IMR-90 (cell line): ENCODE measurements around the gene PARP1. TPM values are rescaled to one million over a fixed set of nuclear protein-coding genes. Genes with fewer than 3 reads are reported as not detected.

Source experiments
- ATAC-seq: fragments of 200-7000 bp; cut with Tn5 transposase; 2 replicates; pipeline ENCODE4 v1.9.1; 2020; ENCODE audit warnings: low read depth, mild to moderate bottlenecking, moderate library complexity
- BruUV-seq: library from RNA; stranded (reverse); fragments of 400-500 nt; replicated peaks from 2 replicates; lab custom pipeline; 2021; lab: Mats Ljungman, UMichigan
- CTCF ChIA-PET: fragments of 300-600 bp; formaldehyde crosslinking; extraction: SDS; loops from one replicate; lab custom pipeline; 2021; ENCODE audit warnings: antibody characterized with exemption; lab: Yijun Ruan, JAX
- POLR2A ChIA-PET: fragments of 300-600 bp; sonication (Branson Sonifier 250); formaldehyde crosslinking; loops from one replicate; lab custom pipeline; 2022; ENCODE audit warnings: antibody characterized with exemption; ENCODE audit not compliant: unreplicated experiment; lab: Charles Lee
- DNase-seq: peaks from one replicate; pipeline ENCODE4 v3.0.0; 2013
- H2AFZ ChIP-seq: replicated peaks from 2 replicates; pipeline ENCODE3; 2013; ENCODE audit warnings: low read length, mild to moderate bottlenecking; ENCODE audit not compliant: poor library complexity
- H2AK5ac ChIP-seq: 2 replicates; pipeline ENCODE4 v1.6.1; 2013; ENCODE audit warnings: low read depth, low read length, inconsistent platforms
- H2AK9ac ChIP-seq: replicated peaks from 2 replicates; pipeline ENCODE3; 2013; ENCODE audit warnings: mild to moderate bottlenecking, low read depth, low read length, moderate library complexity; ENCODE audit not compliant: poor library complexity
- H2BK120ac ChIP-seq: 2 replicates; pipeline ENCODE4 v1.6.1; 2013; ENCODE audit warnings: low read depth, low read length, inconsistent platforms
- H2BK15ac ChIP-seq: 3 replicates; pipeline ENCODE4 v1.6.1; 2013; ENCODE audit warnings: low read depth, low read length, inconsistent platforms
- H2BK20ac ChIP-seq: 2 replicates; pipeline ENCODE4 v1.6.1; 2013; ENCODE audit warnings: low read depth, mild to moderate bottlenecking, inconsistent platforms, low read length, moderate library complexity
- H2BK5ac ChIP-seq: 2 replicates; pipeline ENCODE4 v1.6.1; 2013; ENCODE audit warnings: mild to moderate bottlenecking, low read depth, low read length, inconsistent platforms; ENCODE audit not compliant: poor library complexity, severe bottlenecking
- H3K14ac ChIP-seq: replicated peaks from 2 replicates; pipeline ENCODE4 v1.6.1; 2013; ENCODE audit warnings: low read depth, low read length, inconsistent platforms
- H3K18ac ChIP-seq: 2 replicates; pipeline ENCODE4 v1.6.1; 2013; ENCODE audit warnings: low read depth, low read length, control low read depth
- H3K23ac ChIP-seq: 2 replicates; pipeline ENCODE4 v1.6.1; 2013; ENCODE audit warnings: low read depth, low read length, inconsistent platforms
- H3K27ac ChIP-seq: 2 replicates; pipeline ENCODE4 v1.5.1; 2013; ENCODE audit warnings: mild to moderate bottlenecking, control low read depth, low read length; ENCODE audit not compliant: insufficient read depth
- H3K27me3 ChIP-seq: 2 replicates; pipeline ENCODE4 v1.6.1; 2013; ENCODE audit warnings: low read length; ENCODE audit not compliant: control insufficient read depth, insufficient read depth
- H3K36me3 ChIP-seq: 2 replicates; pipeline ENCODE4 v1.6.1; 2013; ENCODE audit warnings: low read length, mixed read lengths; ENCODE audit not compliant: control insufficient read depth, insufficient read depth
- H3K4ac ChIP-seq: 2 replicates; pipeline ENCODE4 v1.6.1; 2013; ENCODE audit warnings: low read depth, low read length, inconsistent platforms
- H3K4me1 ChIP-seq: 2 replicates; pipeline ENCODE4 v1.6.1; 2013; ENCODE audit warnings: low read length, mixed read lengths; ENCODE audit not compliant: control insufficient read depth, insufficient read depth
- H3K4me2 ChIP-seq: 2 replicates; pipeline ENCODE4 v1.6.1; 2013; ENCODE audit warnings: low read depth, mild to moderate bottlenecking, control low read depth, low read length, moderate library complexity
- H3K4me3 ChIP-seq: 2 replicates; pipeline ENCODE4 v1.5.1; 2013; ENCODE audit warnings: low read depth, mild to moderate bottlenecking, control low read depth, low read length, moderate library complexity; ENCODE audit not compliant: insufficient read depth
- H3K56ac ChIP-seq: 2 replicates; pipeline ENCODE4 v1.6.1; 2013; ENCODE audit warnings: low read length, inconsistent platforms; ENCODE audit not compliant: insufficient read depth; ENCODE audit errors: extremely low read depth
- H3K79me1 ChIP-seq, 2 experiments: 2 replicates each; pipeline ENCODE4 v1.6.1; 2013; ENCODE audit warnings: low read length in 2 of 2, inconsistent platforms in 1 of 2, low read depth in 1 of 2
- H3K9ac ChIP-seq: 2 replicates; pipeline ENCODE4 v1.6.1; 2013; ENCODE audit warnings: low read depth, low read length, control low read depth
- H3K9me1 ChIP-seq: 2 replicates; pipeline ENCODE4 v1.6.1; 2013; ENCODE audit warnings: low read length, inconsistent platforms; ENCODE audit not compliant: insufficient read depth
- H3K9me3 ChIP-seq: 2 replicates; pipeline ENCODE4 v1.6.1; 2013; ENCODE audit warnings: low read length; ENCODE audit not compliant: control insufficient read depth, insufficient read depth
- H4K20me1 ChIP-seq: 2 replicates; pipeline ENCODE4 v1.6.1; 2013; ENCODE audit warnings: low read length, inconsistent platforms; ENCODE audit not compliant: insufficient read depth
- H4K5ac ChIP-seq: 2 replicates; pipeline ENCODE4 v1.6.1; 2013; ENCODE audit warnings: mild to moderate bottlenecking, low read depth, low read length, control low read depth
- H4K8ac ChIP-seq, 2 experiments: 2 replicates each; pipeline ENCODE4 v1.6.1; 2013; ENCODE audit warnings: low read depth in 2 of 2, low read length in 2 of 2, control low read depth in 1 of 2, inconsistent platforms in 1 of 2
- H4K91ac ChIP-seq: 2 replicates; pipeline ENCODE4 v1.6.1; 2013; ENCODE audit warnings: low read depth, low read length, inconsistent platforms; ENCODE audit not compliant: insufficient read depth
- BHLHE40 ChIP-seq: fragments of 150-350 bp; IDR thresholded peaks from 2 replicates; pipeline ENCODE4 v1.6.1; 2016; ENCODE audit warnings: mild to moderate bottlenecking, low read depth, low read length
- CHD1 ChIP-seq: IDR thresholded peaks from 2 replicates; pipeline ENCODE4 v1.6.1; 2012; ENCODE audit warnings: low read depth, low read length, improper control_type of control experiment
- FOS ChIP-seq: fragments of 150-350 bp; IDR thresholded peaks from 2 replicates; pipeline ENCODE4 v1.6.1; 2016; ENCODE audit warnings: low read depth, low read length
- MAFK ChIP-seq: IDR thresholded peaks from 2 replicates; pipeline ENCODE4 v1.6.1; 2012; ENCODE audit warnings: low read depth, low read length, improper control_type of control experiment
- MAZ ChIP-seq: IDR thresholded peaks from 2 replicates; pipeline ENCODE4 v1.6.1; 2012; ENCODE audit warnings: low read depth, mild to moderate bottlenecking, low read length, improper control_type of control experiment, moderate library complexity, borderline replicate concordance
- MXI1 ChIP-seq: IDR thresholded peaks from 2 replicates; pipeline ENCODE4 v1.6.1; 2012; ENCODE audit warnings: low read depth, mild to moderate bottlenecking, low read length, moderate library complexity, borderline replicate concordance
- RAD21 ChIP-seq: IDR thresholded peaks from 2 replicates; pipeline ENCODE4 v1.6.1; 2012; ENCODE audit warnings: low read length, improper control_type of control experiment
- RCOR1 ChIP-seq: IDR thresholded peaks from 2 replicates; pipeline ENCODE4 v1.6.1; 2012; ENCODE audit warnings: mild to moderate bottlenecking, low read length, improper control_type of control experiment; ENCODE audit not compliant: insufficient replicate concordance
- SMC3 ChIP-seq: fragments of 150-350 bp; IDR thresholded peaks from 2 replicates; pipeline ENCODE4 v1.6.1; 2016; ENCODE audit warnings: low read depth, mild to moderate bottlenecking, antibody characterized with exemption, low read length, moderate library complexity
- WGBS, 2 experiments: methylation state at CpG; one replicate each; pipeline versions ENCODE4 v1.1.5 to v1.1.7; 2013; ENCODE audit warnings: missing lambda C conversion rate in 2 of 2; ENCODE audit not compliant: insufficient read length in 1 of 2; ENCODE audit errors: extremely low coverage in 2 of 2; 5-methylcytosine and 5-hydroxymethylcytosine counted together
- dilution Hi-C: fragments of 300-500 bp; cut with HindIII; formaldehyde crosslinking; loops from one replicate; pipeline ENCODE4 v1.14.3; 2018; ENCODE audit warnings: low sequenced_read_pairs; ENCODE audit not compliant: unreplicated experiment
- in situ Hi-C: fragments of 300-500 bp; cut with MboI; formaldehyde crosslinking; loops from 3 replicates; pipeline ENCODE4 v1.14.3; 2019; ENCODE audit warnings: low sequenced_read_pairs, inconsistent platforms, mixed read lengths
- intact Hi-C: fragments of 100-400 bp; cut with micrococcal nuclease; formaldehyde crosslinking; loops from 2 replicates; pipeline ENCODE4 v1.10.0; 2022
- polyA plus RNA-seq, 3 experiments: library from polyadenylated mRNA; depleted of rRNA; stranded (reverse); fragments of >200 nt; gene quantifications; 2 replicates each; pipeline ENCODE4 v1.2.3, GENCODE V29; 2012; ENCODE audit warnings: low replicate concordance in 1 of 3
- total RNA-seq: library from RNA; depleted of rRNA; stranded (reverse); fragments of >200 nt; gene quantifications from 2 replicates; pipeline ENCODE4 v1.2.3, GENCODE V29; 2012
- TF ChIP-seq, protein P1 (sequence below): fragments of 150-350 bp; IDR thresholded peaks from 2 replicates; pipeline ENCODE4 v1.6.1; 2016; ENCODE audit warnings: low read depth, mild to moderate bottlenecking, low read length, moderate library complexity, borderline replicate concordance
- TF ChIP-seq, protein P2 (sequence below): conservative IDR thresholded peaks from 2 replicates; pipeline ENCODE4 v1.5.1; 2012; ENCODE audit warnings: mild to moderate bottlenecking, low read depth, low read length, improper control_type of control experiment
- TF ChIP-seq, protein P3 (sequence below): fragments of 150-350 bp; IDR thresholded peaks from 2 replicates; pipeline ENCODE4 v1.6.1; 2017; ENCODE audit warnings: mild to moderate bottlenecking, antibody characterized with exemption, low read length, low read depth

The PARP1 gene
- total and polyA plus RNA-seq, 2 of the 4 experiments (the other 2 are of a cell fraction) = 86.5 to 105 TPM

DNA sequence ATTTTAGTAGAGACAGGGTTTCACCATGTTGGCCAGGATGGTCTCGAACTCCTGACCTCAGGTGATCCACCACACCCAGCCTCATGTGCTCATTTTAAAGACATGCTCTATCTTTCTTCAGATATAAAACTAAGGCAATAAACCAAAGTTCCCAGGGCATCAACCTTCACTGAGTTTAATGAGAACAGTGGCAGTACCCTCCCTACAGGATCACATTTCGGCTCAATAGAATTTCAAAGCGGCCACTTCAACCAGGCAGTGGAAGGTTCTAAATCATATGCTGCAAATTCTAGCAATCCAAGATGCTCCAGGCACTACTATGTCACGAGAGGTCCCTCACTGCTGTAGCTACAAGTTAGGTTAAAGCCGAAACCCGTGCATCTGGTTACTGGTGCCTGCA is 45.5 kb downstream of the PARP1 start:
- in situ Hi-C loops = no loop called here
- Histone ChIP-seq H3K4me2 (no peak overlapping the region), H3K4me3 (no peak overlapping the region), H3K4ac (no peak overlapping the region), H3K9ac (no peak overlapping the region), H4K91ac (no peak overlapping the region), H3K4me1 (peaks cover 3% of the 10 kb centered on the region; the same call in 1 of the 2 replicates), H3K23ac (no peak overlapping the region), H3K79me1 (peaks cover 0 to 1% of the 10 kb centered on the region in 2 experiments; a peak in 1 of 4 replicates), H2BK20ac (no peak overlapping the region), H2BK15ac (no peak overlapping the region), H2BK5ac (no peak overlapping the region), H3K9me3 (no peaks in the 10 kb centered on the region), H2BK120ac (no peak overlapping the region), H2AFZ (no peak overlapping the region), H3K36me3 (peaks cover 52% of the 10 kb centered on the region), H4K8ac (no peak overlapping the region), H3K27me3 (no peaks in the 10 kb centered on the region), H3K18ac (no peak overlapping the region), H3K9me1 (peaks cover 15% of the 10 kb centered on the region), H4K5ac (no peak overlapping the region), H4K20me1 (no peaks in the 10 kb centered on the region), H3K14ac (no peak overlapping the region), H2AK9ac (no peak overlapping the region), H2AK5ac (no peak overlapping the region), H3K27ac (no peak overlapping the region), H3K56ac (no peak overlapping the region)
- ChIA-PET CTCF (no interaction called here), POLR2A (no interaction called here)
- TF ChIP-seq, protein P1, sequence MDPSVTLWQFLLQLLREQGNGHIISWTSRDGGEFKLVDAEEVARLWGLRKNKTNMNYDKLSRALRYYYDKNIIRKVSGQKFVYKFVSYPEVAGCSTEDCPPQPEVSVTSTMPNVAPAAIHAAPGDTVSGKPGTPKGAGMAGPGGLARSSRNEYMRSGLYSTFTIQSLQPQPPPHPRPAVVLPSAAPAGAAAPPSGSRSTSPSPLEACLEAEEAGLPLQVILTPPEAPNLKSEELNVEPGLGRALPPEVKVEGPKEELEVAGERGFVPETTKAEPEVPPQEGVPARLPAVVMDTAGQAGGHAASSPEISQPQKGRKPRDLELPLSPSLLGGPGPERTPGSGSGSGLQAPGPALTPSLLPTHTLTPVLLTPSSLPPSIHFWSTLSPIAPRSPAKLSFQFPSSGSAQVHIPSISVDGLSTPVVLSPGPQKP = no peak
- TF ChIP-seq RAD21 = no peak
- TF ChIP-seq FOS = no peak
- no peak for TF ChIP-seq MAFK
- TF ChIP-seq, protein P2, sequence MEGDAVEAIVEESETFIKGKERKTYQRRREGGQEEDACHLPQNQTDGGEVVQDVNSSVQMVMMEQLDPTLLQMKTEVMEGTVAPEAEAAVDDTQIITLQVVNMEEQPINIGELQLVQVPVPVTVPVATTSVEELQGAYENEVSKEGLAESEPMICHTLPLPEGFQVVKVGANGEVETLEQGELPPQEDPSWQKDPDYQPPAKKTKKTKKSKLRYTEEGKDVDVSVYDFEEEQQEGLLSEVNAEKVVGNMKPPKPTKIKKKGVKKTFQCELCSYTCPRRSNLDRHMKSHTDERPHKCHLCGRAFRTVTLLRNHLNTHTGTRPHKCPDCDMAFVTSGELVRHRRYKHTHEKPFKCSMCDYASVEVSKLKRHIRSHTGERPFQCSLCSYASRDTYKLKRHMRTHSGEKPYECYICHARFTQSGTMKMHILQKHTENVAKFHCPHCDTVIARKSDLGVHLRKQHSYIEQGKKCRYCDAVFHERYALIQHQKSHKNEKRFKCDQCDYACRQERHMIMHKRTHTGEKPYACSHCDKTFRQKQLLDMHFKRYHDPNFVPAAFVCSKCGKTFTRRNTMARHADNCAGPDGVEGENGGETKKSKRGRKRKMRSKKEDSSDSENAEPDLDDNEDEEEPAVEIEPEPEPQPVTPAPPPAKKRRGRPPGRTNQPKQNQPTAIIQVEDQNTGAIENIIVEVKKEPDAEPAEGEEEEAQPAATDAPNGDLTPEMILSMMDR = no peak
- TF ChIP-seq CHD1 = no peak
- TF ChIP-seq MXI1 = no peak
- TF ChIP-seq, protein P3, sequence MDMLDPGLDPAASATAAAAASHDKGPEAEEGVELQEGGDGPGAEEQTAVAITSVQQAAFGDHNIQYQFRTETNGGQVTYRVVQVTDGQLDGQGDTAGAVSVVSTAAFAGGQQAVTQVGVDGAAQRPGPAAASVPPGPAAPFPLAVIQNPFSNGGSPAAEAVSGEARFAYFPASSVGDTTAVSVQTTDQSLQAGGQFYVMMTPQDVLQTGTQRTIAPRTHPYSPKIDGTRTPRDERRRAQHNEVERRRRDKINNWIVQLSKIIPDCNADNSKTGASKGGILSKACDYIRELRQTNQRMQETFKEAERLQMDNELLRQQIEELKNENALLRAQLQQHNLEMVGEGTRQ = no peak
- TF ChIP-seq SMC3 = no peak
- no peak for TF ChIP-seq MAZ
- TF ChIP-seq RCOR1 = no peak
- TF ChIP-seq BHLHE40 = no peak
- DNase-seq (no peak), ATAC-seq (no peak)
- dilution Hi-C loops = no loop called here
- intact Hi-C loops = no loop called here
- BruUV-seq = no TSS peak
- WGBS, 2 experiments = 100% methylated on average over 1 of the region's 6 CpGs; no CpG with 5 or more reads in 1 of the 2 experiments
